GM18868 (cell line): ENCODE results near the gene ARPP21.

Experiments
- ATAC-seq: cut with Tn5 transposase; IDR thresholded peaks from one replicate; pipeline ENCODE4 v1.9.1; 2021; ENCODE audit warnings: mild to moderate bottlenecking, moderate library complexity; ENCODE audit not compliant: unreplicated experiment

ARPP21 gene

GRCh38 chr3:35674451-35675109 lies 35.3 kb downstream of the ARPP21 start:
- ATAC-seq = no peak

DNA sequence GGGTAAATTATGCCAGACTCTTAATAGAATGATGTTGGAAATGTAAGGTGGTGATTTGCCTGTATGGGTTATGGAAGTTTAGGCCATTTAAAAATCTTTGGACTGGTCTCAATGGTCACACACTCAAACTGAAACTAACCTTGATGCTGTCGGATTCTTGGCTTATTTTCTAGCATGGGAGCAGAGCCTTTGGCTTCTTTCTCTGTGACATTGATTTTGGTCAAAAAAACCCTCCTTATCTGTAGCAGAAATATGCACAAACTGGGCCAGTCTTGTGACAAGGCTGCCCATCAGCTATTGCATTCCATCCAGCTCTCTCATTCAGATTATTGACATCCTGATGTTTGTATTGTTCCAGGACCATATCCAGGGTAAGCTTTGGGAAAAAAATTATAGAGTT lies 35.9 kb downstream of the ARPP21 start:
- ATAC-seq = no peak

- ATAC-seq = no peak
Measured at GRCh38 chr3:35675621-35676020, 36.3 kb downstream of the ARPP21 start.

GRCh38 chr3:35677797-35678196 lies 38.5 kb downstream of the ARPP21 start:
- no peak for ATAC-seq

- no peak for ATAC-seq
Measured at GRCh38 chr3:35678643-35679161, 39.4 kb downstream of the ARPP21 start.

DNA sequence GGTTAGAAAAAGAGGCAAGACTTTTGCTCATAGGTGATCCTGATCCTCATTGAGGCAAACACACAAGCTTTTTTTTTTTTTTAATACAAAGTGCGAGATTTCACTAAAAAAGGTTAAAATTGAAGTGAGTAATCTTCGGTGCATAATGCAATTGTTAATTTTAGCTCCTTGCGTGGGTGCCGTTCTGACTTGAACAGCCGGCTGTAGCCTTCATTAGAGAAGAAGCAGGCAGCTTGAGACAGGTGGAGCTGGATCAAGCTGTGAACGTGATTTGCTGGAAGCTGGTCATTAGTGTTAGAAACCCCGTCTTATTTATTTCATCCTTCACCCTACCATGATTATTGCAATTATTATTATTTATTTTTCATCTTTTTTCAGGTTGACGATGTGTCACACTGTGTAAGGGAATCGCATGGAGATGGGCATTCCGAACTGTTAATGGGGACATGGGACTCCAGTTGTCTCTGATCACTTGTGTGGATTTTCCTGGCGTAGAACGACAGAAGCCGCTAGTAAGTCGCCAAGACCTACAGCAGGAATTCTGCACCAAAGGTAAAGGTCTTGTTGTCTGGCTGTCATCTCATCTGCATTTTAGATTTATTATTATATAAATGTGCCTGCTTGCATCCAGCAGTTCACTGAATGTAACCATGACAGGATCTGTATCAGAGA lies 40.2 kb downstream of the ARPP21 start:
- no peak for ATAC-seq

GRCh38 chr3:35680866-35681650 lies 41.7 kb downstream of the ARPP21 start:
- ATAC-seq = peak; percentile 57

DNA sequence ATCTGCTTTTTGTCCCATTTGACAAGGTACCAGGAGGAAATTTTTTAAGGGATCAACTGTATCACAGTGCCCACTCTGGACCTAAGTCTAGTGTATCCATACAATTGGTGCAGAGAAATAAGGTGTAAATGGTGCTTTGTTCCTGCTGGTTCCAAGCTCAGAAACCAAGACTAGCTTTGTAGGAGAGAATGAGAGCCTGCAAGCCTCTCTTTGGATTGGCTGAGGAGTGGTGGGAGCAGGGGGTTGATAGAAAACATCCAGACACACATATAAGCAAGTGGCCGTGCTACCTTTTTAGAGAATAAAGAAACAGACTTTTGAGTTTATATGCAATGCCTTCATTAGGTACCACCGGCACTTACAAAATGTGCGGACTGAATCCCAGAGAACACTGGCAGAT lies 45.8 kb downstream of the ARPP21 start:
- no peak for ATAC-seq

DNA sequence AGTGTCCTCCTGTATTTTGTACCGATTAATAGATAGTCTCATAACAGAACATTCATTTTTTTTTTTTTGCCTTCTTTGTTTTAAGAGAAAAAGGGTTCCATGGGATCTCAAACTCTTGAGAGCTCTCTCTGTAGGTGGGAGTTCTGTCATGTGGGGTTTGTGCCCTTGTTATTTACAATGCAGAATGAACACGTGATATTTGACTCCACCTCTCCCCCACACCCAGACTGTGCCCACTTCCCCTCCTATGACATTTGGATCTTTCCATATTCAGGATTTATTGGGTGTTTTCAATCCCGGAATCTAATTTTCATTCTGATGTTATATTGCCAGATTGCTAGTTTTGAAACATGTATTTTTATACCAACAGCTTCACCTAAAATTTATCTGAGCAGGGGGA lies 49.5 kb downstream of the ARPP21 start:
- ATAC-seq = no peak

DNA sequence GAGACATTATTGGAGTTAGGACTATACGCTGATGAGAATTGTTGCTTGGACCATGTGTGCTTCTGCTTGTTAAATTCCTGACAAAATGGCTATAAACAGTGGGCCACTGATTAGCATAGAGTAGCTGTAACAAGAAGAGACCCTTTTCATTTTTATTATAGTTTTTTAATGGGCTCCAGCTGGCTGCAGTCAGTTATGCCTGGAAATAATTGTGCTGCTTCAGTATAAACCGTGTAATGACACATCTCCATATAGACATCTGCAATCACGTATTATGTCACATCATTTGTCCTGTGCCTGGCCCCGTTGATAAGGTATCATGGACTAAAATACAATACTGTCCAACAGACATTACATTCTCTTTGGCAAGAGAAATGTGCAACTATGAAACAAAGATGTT lies 50.9 kb downstream of the ARPP21 start:
- no peak for ATAC-seq

- ATAC-seq = no peak
Measured at GRCh38 chr3:35705904-35706303, 66.6 kb downstream of the ARPP21 start.

DNA sequence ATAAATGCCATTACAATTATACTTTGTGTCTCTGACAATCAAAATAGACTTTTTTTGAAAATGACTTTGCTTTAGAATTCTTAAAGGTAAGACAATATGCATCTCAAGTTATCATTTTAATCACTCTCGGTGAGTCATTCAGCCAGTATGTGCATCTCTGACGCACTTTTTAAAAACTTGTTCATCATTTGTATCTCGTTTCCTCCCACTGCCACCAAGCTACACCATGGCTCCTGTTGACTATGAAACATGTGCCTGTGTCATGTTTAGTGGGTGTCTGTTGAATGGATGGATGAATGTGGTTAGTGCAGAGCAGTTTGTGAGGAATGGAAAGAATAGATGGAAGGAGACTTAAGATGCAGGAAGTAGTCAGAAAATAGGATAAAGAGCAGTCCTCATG lies 68.6 kb downstream of the ARPP21 start:
- no peak for ATAC-seq

DNA sequence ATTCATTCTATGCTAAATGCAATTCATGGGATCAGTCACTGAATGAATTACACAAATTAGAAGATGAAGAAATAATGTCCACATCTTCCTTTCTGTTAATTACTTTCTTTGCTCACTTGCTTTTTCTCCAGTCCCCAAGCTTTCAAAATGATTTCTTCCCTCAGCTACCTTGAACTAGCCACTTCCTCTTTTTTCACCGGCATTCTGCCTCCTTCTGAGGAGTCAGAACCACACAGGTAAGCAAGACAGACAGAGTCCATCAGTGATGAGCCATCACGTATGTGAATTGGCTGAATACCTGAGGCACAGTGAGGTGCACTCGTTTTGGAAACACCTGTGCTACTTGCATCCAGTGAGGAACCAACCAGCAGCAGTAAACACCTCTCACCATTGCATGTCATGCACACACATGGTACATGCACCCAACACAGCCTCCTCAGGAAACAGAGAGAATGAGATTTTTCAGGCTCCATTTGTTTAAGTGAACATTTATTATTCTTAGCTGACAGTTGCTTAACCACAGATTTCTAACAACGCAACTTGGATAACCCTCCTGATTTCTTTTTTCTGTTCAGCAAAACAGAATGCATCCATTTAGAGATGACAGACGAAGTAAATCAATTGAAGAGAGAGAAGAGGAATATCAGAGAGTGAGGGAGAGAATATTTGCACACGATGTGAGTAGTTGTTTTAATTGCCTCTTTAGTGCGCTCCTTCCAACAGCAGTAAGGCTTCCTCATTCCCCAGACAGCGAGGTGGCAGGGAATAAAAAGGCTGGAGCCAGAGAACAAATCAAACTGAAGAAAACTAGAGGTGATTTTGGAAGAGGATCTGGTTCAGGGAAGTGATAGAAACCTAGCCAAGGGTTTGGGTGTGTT lies 69.3 kb downstream of the ARPP21 start:
- ATAC-seq = peak; percentile 64

- ATAC-seq = no peak
Measured at GRCh38 chr3:35709691-35710090, 70.4 kb downstream of the ARPP21 start.

GRCh38 chr3:35710554-35710953 lies 71.2 kb downstream of the ARPP21 start:
- no peak for ATAC-seq

- ATAC-seq = no peak
Measured at GRCh38 chr3:35718921-35719320, 79.6 kb downstream of the ARPP21 start.

DNA sequence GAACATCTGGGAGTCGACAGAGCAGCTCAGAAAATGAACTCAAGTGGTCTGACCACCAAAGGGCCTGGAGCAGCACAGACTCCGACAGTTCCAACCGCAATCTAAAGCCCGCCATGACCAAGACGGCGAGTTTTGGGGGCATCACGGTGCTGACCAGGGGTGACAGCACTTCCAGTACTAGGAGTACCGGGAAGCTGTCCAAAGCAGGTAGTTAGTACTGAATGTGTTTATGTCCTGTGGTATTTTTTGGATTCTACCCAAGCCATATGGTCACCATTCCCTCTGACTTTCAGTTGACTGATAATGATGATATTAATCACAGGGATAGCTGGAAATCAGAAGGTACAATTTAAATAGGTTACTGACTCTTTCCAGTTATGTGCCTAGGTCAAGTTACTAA lies 82.3 kb downstream of the ARPP21 start:
- ATAC-seq = no peak

DNA sequence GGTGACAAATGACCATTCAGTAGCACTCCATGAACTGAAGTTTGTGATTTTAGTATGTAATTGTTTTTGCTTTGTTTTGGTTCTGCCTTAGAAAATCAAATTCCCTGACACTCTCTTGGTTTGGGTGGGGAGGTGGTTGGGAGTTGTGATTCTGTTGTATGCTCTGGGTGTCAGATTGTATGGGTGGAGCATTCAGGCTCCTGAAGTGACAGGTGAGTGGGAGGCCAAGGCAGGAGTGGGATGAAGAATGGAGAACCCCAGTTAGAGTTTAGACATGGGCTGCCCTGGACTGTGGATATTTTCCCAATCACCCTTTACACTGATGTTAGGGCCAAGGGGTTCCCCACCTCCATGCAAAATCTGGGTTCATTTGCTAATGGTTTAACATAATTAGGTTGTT lies 83.6 kb downstream of the ARPP21 start:
- no peak for ATAC-seq

GRCh38 chr3:35723480-35724097 lies 84.3 kb downstream of the ARPP21 start:
- no peak for ATAC-seq

DNA sequence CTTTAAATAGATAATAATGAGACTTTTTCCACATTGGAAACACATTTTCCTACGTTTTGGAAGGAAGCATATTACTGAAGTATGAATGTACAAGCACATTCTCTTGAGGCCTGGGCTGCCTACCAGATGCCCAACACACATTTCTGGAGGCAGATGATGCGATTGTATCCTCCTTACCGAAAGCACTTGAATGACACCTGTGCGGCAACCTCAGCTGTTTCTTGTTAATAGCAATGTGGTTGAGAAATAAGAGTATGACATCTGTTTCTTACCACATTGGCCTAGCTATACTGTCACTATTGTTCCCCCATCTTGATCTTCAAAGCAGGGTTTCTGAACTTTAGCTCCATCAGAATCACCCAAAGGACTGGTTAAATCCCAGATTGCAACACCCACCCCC lies 84.8 kb downstream of the ARPP21 start:
- ATAC-seq = no peak
